ENCODE data around the gene UCHL3. TPM values are rescaled to one million over a fixed set of nuclear protein-coding genes. Genes with fewer than 3 reads are reported as not detected.

The UCHL3 gene
- total and polyA plus RNA-seq, 2 of the 8 experiments (the other 6 are each of a cell fraction or from before 2014, with no cell fraction given) = 33.0 to 61.1 TPM

DNA sequence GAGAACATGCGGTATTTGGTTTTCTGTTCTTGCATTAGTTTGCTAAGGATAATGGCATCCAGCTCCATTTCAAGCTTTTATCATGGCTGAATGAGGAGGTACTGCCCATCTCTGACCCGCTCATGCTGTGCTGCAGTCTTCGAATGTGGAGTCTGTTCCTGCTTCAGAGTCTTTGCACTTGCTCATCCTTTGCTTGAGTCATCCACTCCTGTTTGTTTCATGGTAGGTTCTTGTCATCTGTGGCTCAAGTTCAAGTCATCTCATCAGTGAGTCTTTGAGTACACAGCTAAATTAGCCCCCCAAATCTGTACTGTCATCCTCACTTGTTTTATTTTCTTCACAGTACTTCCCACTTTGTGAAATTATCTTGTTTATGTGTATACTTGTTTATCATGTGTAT, 5.4 kb downstream of the UCHL3 start:
- POLR2A ChIA-PET (ENCODE audit: partially characterized antibody) = interaction anchor here (0.7 to 1.2 kb wide), 2 partner anchors 17 to 1666 kb away, joined by 4 read pairs; partner anchors contain the start of gene COMMD6
- Histone ChIP-seq H3K79me1 (ENCODE audit: low read depth, low read length) (no peaks in the 10 kb centered on the region; the same call in 1 of the 2 replicates), H4K5ac (ENCODE audit: insufficient read length, low read depth, low read length) (no peak overlapping the region), H2AFZ (ENCODE audit: low read length) (no peak overlapping the region), H2BK15ac (ENCODE audit: low read length) (no peak overlapping the region), H4K8ac (ENCODE audit: extremely low read depth, insufficient read depth, low read length) (no peak overlapping the region), H2BK5ac (ENCODE audit: low read depth, low read length) (no peak overlapping the region), H3K27ac (ENCODE audit: low read depth, low read length) (no peak overlapping the region), H2BK120ac (replicated peaks; ENCODE audit: low read depth, low read length) (no peak overlapping the region), H4K91ac (replicated peaks; ENCODE audit: insufficient read length, low read length) (no peak overlapping the region), H3K4me2 (ENCODE audit: insufficient read depth in 1 of 2, low read depth in 2 of 2, low read length in 2 of 2) (no peak overlapping the region), H3K4me3 (ENCODE audit: extremely low read depth in 1 of 4, insufficient read depth in 2 of 4, low read depth in 3 of 4, low read length in 4 of 4) (no peak overlapping the region), H3K79me2 (ENCODE audit: control insufficient read depth in 1 of 2, insufficient read depth in 2 of 2, low read length in 2 of 2) (peaks cover 0 to 36% of the 10 kb centered on the region in 2 experiments; a peak in 2 of 4 replicates), H3K9me3 (ENCODE audit: insufficient read depth in 2 of 2, low read depth in 1 of 2, low read length in 1 of 2) (no peaks in the 10 kb centered on the region), H3K23ac (ENCODE audit: insufficient read length) (no peak overlapping the region), H2AK5ac (ENCODE audit: low read depth, low read length) (no peak overlapping the region), H3K27me3 (replicated peaks in 1 of 4; ENCODE audit: control insufficient read depth in 3 of 4, extremely low read depth in 1 of 4, insufficient read depth in 3 of 4, low read length in 3 of 4) (no peaks in the 10 kb centered on the region), H4K20me1 (replicated peaks in 1 of 2; ENCODE audit: control insufficient read depth in 1 of 2, insufficient read depth in 2 of 2, low read length in 2 of 2) (no peaks in the 10 kb centered on the region), H3K36me3 (ENCODE audit: control insufficient read depth in 2 of 4, insufficient read depth in 4 of 4, low read length in 3 of 4) (peaks cover 0 to 6% (median 5%) of the 10 kb centered on the region in 4 experiments; a peak in 4 of 8 replicates), H3K56ac (replicated peaks; ENCODE audit: insufficient read length, low read depth, low read length) (no peak overlapping the region), H3K23me2 (ENCODE audit: low read depth, low read length) (peaks cover 4% of the 10 kb centered on the region), H3K18ac (ENCODE audit: extremely low read depth, low read length) (no peak overlapping the region), H3K14ac (ENCODE audit: insufficient read length) (no peak overlapping the region), H2BK20ac (ENCODE audit: low read length) (no peak overlapping the region), H3K4me1 (replicated peaks in 1 of 4; ENCODE audit: control insufficient read depth in 3 of 4, insufficient read depth in 4 of 4, low read length in 3 of 4) (0 out of 7 replicates have a peak, but pooled peaks cover 0 to 3% (median 0%) of the 10 kb centered on the region in 4 experiments), H3K9ac (replicated peaks in 1 of 4; ENCODE audit: extremely low read depth in 1 of 4, low read depth in 3 of 4, low read length in 3 of 4) (no peak overlapping the region), H2BK12ac (ENCODE audit: low read depth, low read length) (no peak overlapping the region), H3K4ac (replicated peaks; ENCODE audit: insufficient read length, low read depth, low read length) (no peak overlapping the region)
- FAIRE-seq (no peak), DNase-seq (ENCODE audit: low read depth in 1 of 2, low spot score in 2 of 2) (no peak)
- CTCF ChIA-PET (ENCODE audit: partially characterized antibody) = no interaction called here
- 94% methylated on average over 3 of the region's 3 CpGs; no CpG with 5 or more reads in 1 of the 2 experiments for WGBS, 2 experiments (ENCODE audit: extremely low coverage in 1 of 2, insufficient coverage in 1 of 2, insufficient read length in 1 of 2, insufficient replicate concordance in 2 of 2, low coverage in 1 of 2, low lambda C conversion rate in 2 of 2, missing lambda C conversion rate in 1 of 2)
- TF ChIP-seq JUN (IDR thresholded peaks at IDR 0.05; ENCODE audit: low read depth, low read length) (no peak), SIN3A (conservative IDR thresholded peaks at IDR 0.05 in 1 of 2, IDR thresholded peaks at IDR 0.05 in 1 of 2; ENCODE audit: low read depth in 1 of 2, low read length in 2 of 2) (no peak), KDM1A (IDR thresholded peaks at IDR 0.05; ENCODE audit: borderline replicate concordance, low read length) (no peak), PHF8 (conservative IDR thresholded peaks at IDR 0.05; ENCODE audit: low read depth, low read length) (no peak)

Data from H1 (cell line).